Vagina (tissue), 2 donors: ENCODE data around the gene TMEM208. TPM values are rescaled to one million over a fixed set of nuclear protein-coding genes. Genes with fewer than 3 reads are reported as not detected.
A peak's percentile ranks its signal among the peaks of the same experiment; 100 is the strongest.

Experiments used
- DNase-seq, 2 donors: peaks; one replicate each; pipeline ENCODE4 v3.0.0-alpha.2; 2017; ENCODE audit errors: extremely low spot score in 2 of 2
- H3K27ac ChIP-seq: fragments of 200-600 bp; sonication (generic); one replicate; pipeline ENCODE4 v1.5.1; 2019
- H3K27me3 ChIP-seq: fragments of 200-600 bp; sonication (generic); one replicate; pipeline ENCODE4 v1.5.1; 2019
- H3K36me3 ChIP-seq, 2 donors: fragments of 200-600 bp; sonication (generic); one replicate each; pipeline ENCODE4 v1.5.1; 2017 to 2019
- H3K4me1 ChIP-seq: fragments of 200-600 bp; sonication (generic); one replicate; pipeline ENCODE4 v1.5.1; 2019
- H3K4me3 ChIP-seq, 2 donors: fragments of 200-600 bp; sonication (generic); 1 replicate in 1 of 2; 2 replicates in 1 of 2; pipeline ENCODE4 v1.5.1; 2016 to 2019
- H3K9me3 ChIP-seq: fragments of 200-600 bp; sonication (generic); one replicate; pipeline ENCODE4 v1.5.1; 2019
- POLR2A ChIP-seq, 2 donors: fragments of 450-650 bp; IDR thresholded peaks; one replicate each; pipeline ENCODE4 v1.6.1; 2017; ENCODE audit warnings: antibody characterized with exemption in 2 of 2, mild to moderate bottlenecking in 2 of 2, moderate library complexity in 2 of 2
- POLR2AphosphoS5 ChIP-seq, 2 donors: sonication (generic); formaldehyde crosslinking; IDR thresholded peaks; one replicate each; pipeline ENCODE4 v1.9.0; 2017; ENCODE audit warnings: antibody characterized with exemption in 2 of 2, mild to moderate bottlenecking in 2 of 2, low read depth in 1 of 2; ENCODE audit not compliant: insufficient read depth in 1 of 2
- intact Hi-C: fragments of 100-400 bp; cut with DNase I; formaldehyde crosslinking; loops from one replicate; pipeline ENCODE4 v1.15.1; 2023
- total RNA-seq: library from RNA; depleted of rRNA; stranded (reverse); fragments of >200 nt; gene quantifications from one replicate; pipeline ENCODE4 v1.2.3, GENCODE V29; 2016
- TF ChIP-seq, protein P1 (sequence below), 3 experiments: fragments of 450-650 bp in 2 of 3; fragments of 200-600 bp in 1 of 3; sonication (generic) in 1 of 3; IDR thresholded peaks; one replicate each; pipeline ENCODE4 v1.5.1; 2017 to 2019; ENCODE audit warnings: antibody characterized with exemption in 3 of 3, mild to moderate bottlenecking in 2 of 3, moderate library complexity in 2 of 3

The TMEM208 gene
- total RNA-seq, 1 donor from 2014 or later = 48.9 TPM

- H3K4me1 ChIP-seq = peaks cover 59% of the 10 kb centered on the region
- peak overlapping the region; percentile 85 for H3K27ac ChIP-seq
- intact Hi-C loops = no loop called here
- H3K36me3 ChIP-seq = no peaks in the 10 kb centered on the region
- no peaks in the 10 kb centered on the region for H3K27me3 ChIP-seq
- no peak for DNase-seq
- peak overlapping the region; percentile 92 to 93 for H3K4me3 ChIP-seq
- TF ChIP-seq POLR2A (IDR thresholded peaks at IDR 0.05) (no peak), POLR2AphosphoS5 (IDR thresholded peaks at IDR 0.05; ENCODE audit: insufficient read depth in 1 of 2, low read depth in 1 of 2) (no peak)
- TF ChIP-seq, protein P1, sequence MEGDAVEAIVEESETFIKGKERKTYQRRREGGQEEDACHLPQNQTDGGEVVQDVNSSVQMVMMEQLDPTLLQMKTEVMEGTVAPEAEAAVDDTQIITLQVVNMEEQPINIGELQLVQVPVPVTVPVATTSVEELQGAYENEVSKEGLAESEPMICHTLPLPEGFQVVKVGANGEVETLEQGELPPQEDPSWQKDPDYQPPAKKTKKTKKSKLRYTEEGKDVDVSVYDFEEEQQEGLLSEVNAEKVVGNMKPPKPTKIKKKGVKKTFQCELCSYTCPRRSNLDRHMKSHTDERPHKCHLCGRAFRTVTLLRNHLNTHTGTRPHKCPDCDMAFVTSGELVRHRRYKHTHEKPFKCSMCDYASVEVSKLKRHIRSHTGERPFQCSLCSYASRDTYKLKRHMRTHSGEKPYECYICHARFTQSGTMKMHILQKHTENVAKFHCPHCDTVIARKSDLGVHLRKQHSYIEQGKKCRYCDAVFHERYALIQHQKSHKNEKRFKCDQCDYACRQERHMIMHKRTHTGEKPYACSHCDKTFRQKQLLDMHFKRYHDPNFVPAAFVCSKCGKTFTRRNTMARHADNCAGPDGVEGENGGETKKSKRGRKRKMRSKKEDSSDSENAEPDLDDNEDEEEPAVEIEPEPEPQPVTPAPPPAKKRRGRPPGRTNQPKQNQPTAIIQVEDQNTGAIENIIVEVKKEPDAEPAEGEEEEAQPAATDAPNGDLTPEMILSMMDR (IDR thresholded peaks at IDR 0.05) = no peak
- no peaks in the 10 kb centered on the region for H3K9me3 ChIP-seq
These were observed 19.8 kb downstream of the TMEM208 start for GRCh38 chr16:67246756-67247191.

GRCh38 chr16:67247192-67248072 lies 20.5 kb downstream of the TMEM208 start, which contains the start of gene FHOD1:
TSS of gene FHOD1 (minus strand) at chr16:67247481. CDS start at chr16:67247410, 71 bp downstream.
- H3K36me3 ChIP-seq = no peaks in the 10 kb centered on the region
- intact Hi-C loops = no loop called here
- TF ChIP-seq POLR2AphosphoS5 (IDR thresholded peaks at IDR 0.05; ENCODE audit: insufficient read depth in 1 of 2, low read depth in 1 of 2) (peak; percentile 80 to 94), POLR2A (IDR thresholded peaks at IDR 0.05) (peak in 1 of 2 donors; percentile 35)
- TF ChIP-seq, protein P1 (IDR thresholded peaks at IDR 0.05) = no peak
- peak in 1 of 2 donors; percentile 97 for DNase-seq
- peaks cover 59% of the 10 kb centered on the region for H3K4me1 ChIP-seq
- H3K4me3 ChIP-seq = peak within 1 kb of the TSS; percentile 92 to 93
- H3K27ac ChIP-seq = peak within 1 kb of the TSS; percentile 85
- H3K27me3 ChIP-seq = no peaks in the 10 kb centered on the region
- no peaks in the 10 kb centered on the region for H3K9me3 ChIP-seq

DNA sequence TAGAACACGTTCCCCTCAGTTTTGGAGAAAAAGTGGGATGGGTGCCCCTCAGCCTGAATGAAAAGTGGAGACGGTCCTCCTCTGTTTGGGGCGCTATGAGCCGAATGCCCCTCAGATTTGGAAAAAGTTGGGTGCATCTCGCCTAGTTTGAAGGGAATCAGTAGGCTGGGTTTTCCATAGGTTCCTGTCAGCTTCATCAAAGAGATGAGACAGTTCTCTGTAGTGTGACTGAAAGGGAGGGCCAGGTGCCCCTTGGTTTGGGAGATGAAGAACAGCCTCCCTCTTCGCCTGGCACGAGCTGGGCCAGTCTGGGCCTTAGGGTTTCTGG lies 21.1 kb downstream of the TMEM208 start:
- H3K27ac ChIP-seq = peak overlapping the region; percentile 59
- intact Hi-C loops = no loop called here
- no peaks in the 10 kb centered on the region for H3K27me3 ChIP-seq
- peak overlapping the region; percentile 92 to 93 for H3K4me3 ChIP-seq
- H3K9me3 ChIP-seq = no peaks in the 10 kb centered on the region
- no peak for TF ChIP-seq POLR2A (IDR thresholded peaks at IDR 0.05)
- TF ChIP-seq, protein P1 (IDR thresholded peaks at IDR 0.05) = no peak
- TF ChIP-seq POLR2AphosphoS5 (IDR thresholded peaks at IDR 0.05; ENCODE audit: insufficient read depth in 1 of 2, low read depth in 1 of 2) = no peak
- no peak for DNase-seq
- no peaks in the 10 kb centered on the region for H3K36me3 ChIP-seq
- peaks cover 59% of the 10 kb centered on the region for H3K4me1 ChIP-seq

DNA sequence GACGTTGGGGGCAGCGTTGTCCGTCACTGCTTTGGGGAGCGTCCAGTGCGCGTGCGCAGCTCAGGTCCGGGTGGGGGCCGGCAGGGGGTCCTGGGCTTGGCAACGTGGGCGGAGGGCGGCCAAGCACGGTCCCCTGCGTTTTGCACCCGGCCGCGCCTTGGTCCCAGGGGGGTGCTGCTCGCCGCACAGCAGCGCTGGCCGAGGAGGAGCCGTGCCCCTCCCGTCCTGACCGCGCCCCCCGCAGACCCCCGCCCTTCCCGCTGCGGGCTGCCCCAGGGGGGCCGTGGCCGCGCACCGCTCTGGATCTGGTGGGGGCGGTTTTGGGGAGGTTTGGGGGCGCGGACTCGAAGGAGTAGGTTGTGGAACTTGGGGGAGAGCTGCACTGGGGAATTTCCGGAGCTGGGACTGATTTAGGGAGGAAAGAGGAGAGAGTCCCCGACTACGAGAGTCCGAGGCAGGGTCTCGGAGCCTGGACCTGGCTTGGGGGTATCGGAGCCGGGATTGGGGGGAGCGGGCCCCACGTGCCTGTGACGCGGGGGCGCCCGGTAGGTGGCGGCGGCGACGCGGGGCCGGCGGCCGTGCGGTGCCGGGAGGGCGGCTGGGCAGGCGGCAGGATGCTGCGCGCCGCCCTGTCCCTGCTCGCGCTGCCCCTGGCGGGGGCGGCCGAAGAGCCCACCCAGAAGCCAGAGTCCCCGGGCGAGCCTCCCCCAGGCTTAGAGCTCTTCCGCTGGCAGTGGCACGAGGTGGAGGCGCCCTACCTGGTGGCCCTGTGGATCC lies 21.7 kb downstream of the TMEM208 start, which contains the start of gene SLC9A5:
Gene SLC9A5 (plus strand): TSS at position 579 of the 777 bp plus-strand sequence. CDS start 36 bp downstream, at position 615.
- H3K4me1 ChIP-seq = peaks cover 58% of the 10 kb centered on the region
- H3K9me3 ChIP-seq = no peaks in the 10 kb centered on the region
- peak within 1 kb of the TSS; percentile 92 to 93 for H3K4me3 ChIP-seq
- peak within 1 kb of the TSS; percentile 59 for H3K27ac ChIP-seq
- H3K27me3 ChIP-seq = no peaks in the 10 kb centered on the region
- no peaks in the 10 kb centered on the region for H3K36me3 ChIP-seq
- TF ChIP-seq, protein P1 (IDR thresholded peaks at IDR 0.05) = no peak
- TF ChIP-seq POLR2AphosphoS5 (IDR thresholded peaks at IDR 0.05; ENCODE audit: insufficient read depth in 1 of 2, low read depth in 1 of 2) (no peak), POLR2A (IDR thresholded peaks at IDR 0.05) (no peak)
- DNase-seq = no peak
- intact Hi-C loops = no loop called here
